ENCODE results near the gene PIP4K2B. TPM values are rescaled to one million over a fixed set of nuclear protein-coding genes. Genes with fewer than 3 reads are reported as not detected.

PIP4K2B gene
- total RNA-seq, 2 donors from 2014 or later, result 20.2 to 30.3 TPM

GRCh38 chr17:38732376-38733281 lies 66.7 kb downstream of the PIP4K2B start:
- intact Hi-C loops (cut with DNase I), result no loop called here
- peak overlapping the region; percentile 93 to 97 (median 96) for H3K27ac ChIP-seq
- WGBS, 2 donors, result 10 to 51% methylated on average over 3 to 7 of the region's 7 CpGs
- ATAC-seq, result peak; percentile 61
- H3K4me3 ChIP-seq, result no peak overlapping the region
- peak in 2 of 3 donors; percentile 28 to 49 for TF ChIP-seq POLR2A (IDR thresholded peaks at IDR 0.05)
- TF ChIP-seq CTCF (IDR thresholded peaks at IDR 0.05), result no peak
- H3K36me3 ChIP-seq (replicated peaks in 1 of 2; ENCODE audit: insufficient read depth in 1 of 2, low read depth in 2 of 2), result no peaks in the 10 kb centered on the region
- DNase-seq, result peak; percentile 81 to 94 (median 88)
- H3K9me3 ChIP-seq, result no peaks in the 10 kb centered on the region
- H3K4me1 ChIP-seq, result peaks cover 64% of the 10 kb centered on the region
- no peaks in the 10 kb centered on the region for H3K27me3 ChIP-seq

GRCh38 chr17:38731526-38732294 lies 67.6 kb downstream of the PIP4K2B start:
- DNase-seq (no peak), ATAC-seq (no peak)
- intact Hi-C loops (cut with DNase I), result no loop called here
- 37 to 57% methylated on average over 7 to 8 of the region's 8 CpGs for WGBS, 2 donors
- Histone ChIP-seq H3K4me3 (no peak overlapping the region), H3K36me3 (replicated peaks in 1 of 2; ENCODE audit: insufficient read depth in 1 of 2, low read depth in 2 of 2) (no peaks in the 10 kb centered on the region), H3K4me1 (peaks cover 64% of the 10 kb centered on the region), H3K27ac (peak overlapping the region; percentile 93 to 97 (median 96)), H3K9me3 (no peaks in the 10 kb centered on the region), H3K27me3 (no peaks in the 10 kb centered on the region)
- no peak for TF ChIP-seq CTCF (IDR thresholded peaks at IDR 0.05)
- no peak for TF ChIP-seq POLR2A (IDR thresholded peaks at IDR 0.05)

- peak; percentile 68 for ATAC-seq
- intact Hi-C loops (cut with DNase I), result no loop called here
- Histone ChIP-seq H3K4me3 (peak overlapping the region; percentile 45 to 53), H3K27ac (peak overlapping the region; percentile 93 to 97 (median 96)), H3K9me3 (no peaks in the 10 kb centered on the region), H3K27me3 (no peaks in the 10 kb centered on the region), H3K4me1 (peaks cover 59% of the 10 kb centered on the region), H3K36me3 (replicated peaks in 1 of 2; ENCODE audit: insufficient read depth in 1 of 2, low read depth in 2 of 2) (no peaks in the 10 kb centered on the region)
- 6 to 7% methylated on average over 17 to 27 of the region's 27 CpGs for WGBS, 2 donors
- TF ChIP-seq CTCF (IDR thresholded peaks at IDR 0.05) (no peak), POLR2A (IDR thresholded peaks at IDR 0.05) (peak; percentile 45 to 79 (median 56))
- DNase-seq, result peak; percentile 92 to 98 (median 96)
These were observed 68.6 kb downstream of the PIP4K2B start for GRCh38 chr17:38730526-38731379.

- peak within 1 kb of the TSS; percentile 45 to 53 for H3K4me3 ChIP-seq
- no peaks in the 10 kb centered on the region for H3K9me3 ChIP-seq
- H3K36me3 ChIP-seq (replicated peaks in 1 of 2; ENCODE audit: insufficient read depth in 1 of 2, low read depth in 2 of 2), result no peaks in the 10 kb centered on the region
- 0 to 2% methylated on average over 18 to 68 of the region's 92 CpGs for WGBS, 2 donors
- no peaks in the 10 kb centered on the region for H3K27me3 ChIP-seq
- H3K4me1 ChIP-seq, result peaks cover 51% of the 10 kb centered on the region
- peak in 1 of 3 donors; percentile 10 for TF ChIP-seq POLR2A (IDR thresholded peaks at IDR 0.05)
- peak; percentile 35 to 97 (median 80) for TF ChIP-seq CTCF (IDR thresholded peaks at IDR 0.05)
- peak; percentile 88 to 90 (median 90) for DNase-seq
- peak; percentile 80 for ATAC-seq
- H3K27ac ChIP-seq, result peak within 1 kb of the TSS; percentile 93 to 97 (median 96)
- intact Hi-C loops (cut with DNase I), result no loop called here
These were observed 69.3 kb downstream of the PIP4K2B start, which contains the start of gene CISD3 for GRCh38 chr17:38729886-38730525. Gene CISD3 (plus strand): TSS chr17:38730341. CDS start chr17:38730359, 18 bp downstream.

All from body of pancreas (tissue), 4 donors.